Measurements from ENCODE around the gene BRD9. TPM values are rescaled to one million over a fixed set of nuclear protein-coding genes. Genes with fewer than 3 reads are reported as not detected.

Gene BRD9
- total and polyA plus RNA-seq, 2 of the 4 experiments (the other 2 are of a cell fraction): 22.0 to 43.4 TPM

GRCh38 chr5:889075-889710 lies 3.4 kb downstream of the BRD9 start (continued):
- no peak for TF ChIP-seq RFX5 (IDR thresholded peaks at IDR 0.05; ENCODE audit: low read depth, low read length)
- no peak for TF ChIP-seq BHLHE40 (IDR thresholded peaks at IDR 0.05; ENCODE audit: low read depth, low read length)
- TF ChIP-seq CHD1 (IDR thresholded peaks at IDR 0.05; ENCODE audit: low read depth, low read length): no peak
- no peak for TF ChIP-seq USF2 (IDR thresholded peaks at IDR 0.05; ENCODE audit: low read depth, low read length)
- TF ChIP-seq MAFK (IDR thresholded peaks at IDR 0.05; ENCODE audit: low read depth, low read length): no peak
- TF ChIP-seq POLR2A (IDR thresholded peaks at IDR 0.05; ENCODE audit: low read depth, low read length): no peak
- TF ChIP-seq MAZ (IDR thresholded peaks at IDR 0.05; ENCODE audit: borderline replicate concordance, low read depth, low read length): no peak

Measured in IMR-90 (cell line).